Right cardiac atrium (tissue), 5 donors: ENCODE measurements around the gene ACTN4. TPM values are rescaled to one million over a fixed set of nuclear protein-coding genes. Genes with fewer than 3 reads are reported as not detected.
A peak's percentile ranks its signal among the peaks of the same experiment; 100 is the strongest.

Experiments used
- ATAC-seq, 2 donors: fragments of 200-7000 bp; cut with Tn5 transposase; one replicate each; pipeline versions ENCODE4 v1.8.0 to v1.9.1; 2020; ENCODE audit warnings: moderate library complexity in 2 of 2, mild to moderate bottlenecking in 1 of 2
- DNase-seq, 3 donors: peaks; one replicate each; pipeline ENCODE4 v3.0.0-alpha.2; 2020
- H3K27ac ChIP-seq: one replicate; pipeline ENCODE4 v1.5.1; 2013; ENCODE audit warnings: mild to moderate bottlenecking, low read length, control low read depth, moderate library complexity
- H3K27me3 ChIP-seq: one replicate; pipeline ENCODE4 v1.6.1; 2013; ENCODE audit not compliant: control insufficient read depth, insufficient read depth
- H3K4me1 ChIP-seq: one replicate; pipeline ENCODE4 v1.6.1; 2013; ENCODE audit warnings: low read length; ENCODE audit not compliant: control insufficient read depth, insufficient read depth
- H3K4me3 ChIP-seq: one replicate; pipeline ENCODE4 v1.5.1; 2013; ENCODE audit warnings: low read length, control low read depth
- H3K9me3 ChIP-seq: one replicate; pipeline ENCODE4 v1.6.1; 2013; ENCODE audit warnings: low read length; ENCODE audit not compliant: control insufficient read depth
- WGBS: extraction: QIAGEN DNeasy Blood & Tissue Kit; methylation state at CpG from one replicate; pipeline ENCODE4 v1.1.7; 2013; 5-methylcytosine and 5-hydroxymethylcytosine counted together
- intact Hi-C, 4 donors: fragments of 100-400 bp; cut with DNase I; formaldehyde crosslinking; loops; one replicate each; pipeline versions ENCODE4 v1.11.0 to v1.14.0; 2022 to 2023
- polyA plus RNA-seq: library from polyadenylated mRNA; stranded (reverse); fragments of 200-250 nt; gene quantifications from one replicate; pipeline ENCODE4 v1.2.3, GENCODE V29; 2013
- total RNA-seq, 4 donors: library from RNA; stranded (reverse); fragmentation: NEBNext Ultra II Directional; extraction: Animal tissue kit (Norgen Biotek cat#: 25700); gene quantifications; one replicate each; pipeline ENCODE4 v1.2.1, GENCODE V29; 2021
- donor health status: healthy with polysubstance abuse.
- donor health status: DM: no; HTN: yes; CAD: no.
- donor health status: DM: no; HTN: no; CAD: no.
- donor health status: DM: no; HTN: yes; CAD: no; lungs with severe emphysema.
- donor health status: DM: yes; HTN: yes; CAD: no.

ACTN4 gene
- total and polyA plus RNA-seq, 5 donors, result 87.4 to 226 (median 119) TPM

DNA sequence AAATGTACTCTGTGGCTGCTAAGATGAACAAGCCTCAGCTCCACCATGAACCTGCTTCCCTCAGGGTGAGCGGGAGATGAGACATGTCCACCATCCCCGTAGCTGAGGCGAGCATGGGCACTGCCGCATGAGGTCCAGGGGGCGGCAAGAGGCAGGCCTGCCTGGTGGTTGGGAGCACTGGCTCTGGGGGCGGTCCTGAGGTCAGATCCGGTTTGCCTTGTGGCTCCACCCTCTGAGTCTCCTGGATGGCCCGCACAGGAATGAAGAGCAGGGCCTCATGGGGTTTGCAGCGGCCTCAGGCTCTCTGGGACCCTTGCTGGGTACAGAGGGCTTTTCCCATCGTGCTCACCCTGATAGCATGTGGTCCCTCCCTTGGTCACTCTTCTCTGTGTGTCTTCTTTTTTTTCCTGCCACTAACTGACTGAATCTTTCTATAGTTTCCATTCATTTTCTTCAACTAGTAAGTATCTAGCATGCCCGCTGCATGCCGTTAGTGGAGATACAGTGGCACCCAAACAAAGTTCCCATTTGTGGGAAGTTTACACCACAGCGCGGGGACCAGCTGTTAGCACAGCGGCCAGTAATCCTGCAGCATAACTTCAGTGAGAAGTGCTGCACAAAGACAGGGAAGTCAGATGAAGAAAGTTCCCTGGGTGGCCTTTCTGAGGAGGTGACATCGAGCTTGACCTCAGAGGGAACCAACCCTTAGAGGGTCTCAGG lies 59.5 kb downstream of the ACTN4 start:
- H3K27me3 ChIP-seq, result no peaks in the 10 kb centered on the region
- peaks cover 49% of the 10 kb centered on the region for H3K4me1 ChIP-seq
- no peaks in the 10 kb centered on the region for H3K9me3 ChIP-seq
- H3K27ac ChIP-seq, result peak overlapping the region; percentile 61
- ATAC-seq, result peak in 1 of 2 donors; percentile 17
- intact Hi-C loops, result loop anchor here in 1 of 4 donors (5.0 kb wide), 1 partner anchor 55 kb away; no protein-coding TSS in a partner anchor
- H3K4me3 ChIP-seq, result no peak overlapping the region
- DNase-seq, result peak in 1 of 3 donors; percentile 50
- WGBS, result 72% methylated on average over 16 of the region's 16 CpGs

DNA sequence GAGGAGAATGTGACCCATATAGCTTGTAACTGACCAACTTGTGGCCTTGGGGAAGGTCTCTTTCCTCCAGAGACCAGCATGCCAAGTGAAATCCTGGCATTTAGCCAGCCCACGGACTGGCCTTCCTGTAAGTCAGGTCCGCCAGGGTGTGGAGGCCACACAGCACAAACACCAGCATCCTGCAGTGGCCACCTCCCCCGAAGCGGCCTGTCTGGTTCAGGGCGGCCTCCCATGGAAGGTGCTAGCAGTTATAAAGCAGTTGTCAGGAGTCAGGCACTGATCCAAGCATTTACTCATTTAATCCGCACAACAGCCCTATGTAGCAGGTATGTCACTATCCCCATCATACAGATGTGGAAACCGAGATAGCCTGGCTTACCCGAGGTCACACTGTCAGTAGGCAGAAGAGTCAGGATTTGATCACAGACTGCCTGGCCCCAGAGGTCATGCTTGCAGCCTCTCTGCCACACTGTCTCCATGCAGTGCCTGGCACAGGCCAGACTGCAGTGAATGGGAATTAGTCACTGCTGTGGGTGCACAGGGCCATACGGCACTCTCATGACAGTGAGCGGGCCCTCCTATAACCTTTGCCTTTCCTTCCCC lies 60.2 kb downstream of the ACTN4 start:
- Histone ChIP-seq H3K4me3 (no peak overlapping the region), H3K9me3 (no peaks in the 10 kb centered on the region), H3K4me1 (peaks cover 52% of the 10 kb centered on the region), H3K27me3 (no peaks in the 10 kb centered on the region), H3K27ac (peak overlapping the region; percentile 61)
- DNase-seq (peak; percentile 87 to 89 (median 88)), ATAC-seq (peak; percentile 30 to 82)
- WGBS, result 53% methylated on average over 10 of the region's 10 CpGs
- intact Hi-C loops, result loop anchor here in 1 of 4 donors (5.0 kb wide), 1 partner anchor 55 kb away; no protein-coding TSS in a partner anchor

DNA sequence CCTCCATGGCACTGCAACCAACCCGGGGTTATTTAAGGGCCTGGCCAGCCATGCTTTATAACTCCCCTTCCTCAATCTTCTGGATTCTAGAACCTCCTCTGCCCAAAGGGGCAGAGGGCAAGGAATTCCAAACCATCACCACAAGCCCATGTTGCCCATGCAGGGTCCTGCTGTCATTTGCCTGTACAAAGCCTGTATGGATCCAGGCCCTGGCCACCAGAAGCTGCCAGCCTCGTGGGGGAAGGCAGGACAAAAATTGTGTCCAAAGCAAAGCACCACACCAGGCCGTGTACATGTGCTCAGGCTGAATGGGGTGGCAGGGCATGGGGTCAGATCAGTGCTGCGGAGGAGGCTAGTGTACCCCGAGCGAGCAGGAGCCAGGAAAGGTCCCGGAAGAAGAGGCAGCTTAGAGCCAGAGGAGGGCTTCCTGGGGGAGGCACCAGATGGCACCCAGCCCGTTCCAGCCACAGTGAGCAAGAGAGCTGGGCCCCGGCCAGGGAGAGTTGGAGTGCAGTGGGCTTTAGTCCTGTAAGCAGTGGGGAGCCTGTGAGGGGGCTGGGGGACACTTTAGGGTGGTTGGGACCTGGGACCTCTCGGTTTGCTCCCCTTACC lies 61.1 kb downstream of the ACTN4 start:
- WGBS, result 70% methylated on average over 10 of the region's 10 CpGs
- no peaks in the 10 kb centered on the region for H3K27me3 ChIP-seq
- ATAC-seq (no peak), DNase-seq (peak in 1 of 3 donors; percentile 65)
- peak overlapping the region; percentile 61 for H3K27ac ChIP-seq
- intact Hi-C loops, result loop anchor here in 1 of 4 donors (5.0 kb wide), 1 partner anchor 56 kb away; no protein-coding TSS in a partner anchor
- H3K4me1 ChIP-seq, result peaks cover 56% of the 10 kb centered on the region
- no peaks in the 10 kb centered on the region for H3K9me3 ChIP-seq
- no peak overlapping the region for H3K4me3 ChIP-seq

DNA sequence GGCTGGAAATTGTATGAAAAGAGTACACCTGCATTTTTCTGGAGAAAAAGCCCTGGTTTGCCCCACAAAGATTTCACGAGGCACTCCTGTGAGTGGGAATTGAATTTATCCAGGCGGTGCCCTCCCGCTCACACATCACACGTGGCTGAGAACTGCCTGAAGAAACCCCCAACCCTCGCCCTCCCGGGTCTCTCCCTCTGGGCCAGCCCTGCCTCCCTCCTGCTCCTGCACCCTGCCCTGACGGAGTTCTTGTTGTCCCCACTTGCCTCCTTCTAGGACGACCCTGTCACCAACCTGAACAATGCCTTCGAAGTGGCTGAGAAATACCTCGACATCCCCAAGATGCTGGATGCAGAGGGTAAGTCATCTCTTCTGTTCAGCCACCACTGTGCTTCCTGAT lies 61.7 kb downstream of the ACTN4 start:
- WGBS, result 84% methylated on average over 10 of the region's 10 CpGs
- Histone ChIP-seq H3K4me3 (no peak overlapping the region), H3K4me1 (peaks cover 60% of the 10 kb centered on the region), H3K27ac (peak overlapping the region; percentile 61), H3K27me3 (no peaks in the 10 kb centered on the region), H3K9me3 (no peaks in the 10 kb centered on the region)
- ATAC-seq, result no peak
- no peak for DNase-seq
- intact Hi-C loops, result loop anchor here in 1 of 4 donors (5.0 kb wide), 1 partner anchor 57 kb away; no protein-coding TSS in a partner anchor

DNA sequence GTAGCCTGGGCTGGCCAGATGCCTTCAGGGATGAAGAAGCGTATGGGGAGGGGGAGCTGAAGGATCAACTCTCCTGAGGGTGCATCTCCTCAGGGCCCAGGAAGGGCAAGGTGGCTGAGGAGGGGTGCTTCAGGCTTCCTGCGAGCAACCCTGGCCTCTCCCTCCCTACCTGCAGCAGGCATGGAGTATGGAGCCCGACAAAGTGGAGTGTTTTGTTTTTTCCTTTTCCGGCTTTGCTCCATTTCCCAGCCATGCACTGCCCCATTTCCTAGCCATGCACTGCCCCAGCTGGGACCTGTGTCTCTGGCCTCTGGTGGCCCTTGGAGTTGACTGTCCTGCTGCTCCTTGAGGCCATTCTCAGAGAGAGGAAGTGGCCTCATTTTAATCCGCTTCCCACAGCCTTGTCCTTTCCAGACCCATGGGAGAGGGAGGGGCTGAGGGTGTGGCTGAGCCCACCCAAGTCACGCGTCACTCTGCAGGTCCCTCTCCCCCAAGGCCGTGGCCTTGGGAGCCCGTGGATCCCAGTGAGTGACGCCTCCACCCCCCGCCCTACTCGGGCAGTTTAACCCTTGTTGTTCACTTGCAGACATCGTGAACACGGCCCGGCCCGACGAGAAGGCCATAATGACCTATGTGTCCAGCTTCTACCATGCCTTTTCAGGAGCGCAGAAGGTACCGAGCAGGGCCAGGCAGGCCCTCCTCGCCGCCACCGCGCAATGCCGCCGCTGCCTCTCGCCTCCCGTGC lies 62.4 kb downstream of the ACTN4 start:
- H3K4me1 ChIP-seq, result peaks cover 60% of the 10 kb centered on the region
- intact Hi-C loops, result loop anchor here in 3 of 4 donors (5.0 to 10.0 kb wide), 2 partner anchors 55 to 58 kb away; no protein-coding TSS in a partner anchor
- H3K4me3 ChIP-seq, result no peak overlapping the region
- WGBS, result 65% methylated on average over 27 of the region's 27 CpGs
- H3K27me3 ChIP-seq, result no peaks in the 10 kb centered on the region
- H3K9me3 ChIP-seq, result no peaks in the 10 kb centered on the region
- peak overlapping the region; percentile 61 for H3K27ac ChIP-seq
- ATAC-seq, result no peak
- DNase-seq, result peak in 1 of 3 donors; percentile 45

DNA sequence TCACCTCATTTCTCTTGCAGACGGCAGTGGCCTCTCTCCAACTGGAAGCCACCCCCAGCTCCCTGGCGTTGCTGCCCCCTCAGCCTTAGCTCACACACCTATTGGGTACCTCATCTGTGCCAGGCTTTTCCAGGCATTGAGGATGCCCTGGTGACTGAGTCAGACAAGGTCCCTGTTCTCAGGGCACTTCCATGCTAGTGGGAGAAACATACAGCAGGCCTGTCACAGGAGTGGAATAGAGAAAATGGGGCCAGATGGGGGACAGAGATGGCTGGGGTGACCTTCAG lies 62.9 kb downstream of the ACTN4 start:
- no peak for ATAC-seq
- peaks cover 59% of the 10 kb centered on the region for H3K4me1 ChIP-seq
- peak overlapping the region; percentile 61 for H3K27ac ChIP-seq
- H3K27me3 ChIP-seq, result no peaks in the 10 kb centered on the region
- intact Hi-C loops, result loop anchor here in 2 of 4 donors (5.0 to 10.0 kb wide), 2 partner anchors 56 to 58 kb away; no protein-coding TSS in a partner anchor
- no peaks in the 10 kb centered on the region for H3K9me3 ChIP-seq
- WGBS, result 68% methylated on average over 2 of the region's 2 CpGs
- DNase-seq, result no peak
- no peak overlapping the region for H3K4me3 ChIP-seq

DNA sequence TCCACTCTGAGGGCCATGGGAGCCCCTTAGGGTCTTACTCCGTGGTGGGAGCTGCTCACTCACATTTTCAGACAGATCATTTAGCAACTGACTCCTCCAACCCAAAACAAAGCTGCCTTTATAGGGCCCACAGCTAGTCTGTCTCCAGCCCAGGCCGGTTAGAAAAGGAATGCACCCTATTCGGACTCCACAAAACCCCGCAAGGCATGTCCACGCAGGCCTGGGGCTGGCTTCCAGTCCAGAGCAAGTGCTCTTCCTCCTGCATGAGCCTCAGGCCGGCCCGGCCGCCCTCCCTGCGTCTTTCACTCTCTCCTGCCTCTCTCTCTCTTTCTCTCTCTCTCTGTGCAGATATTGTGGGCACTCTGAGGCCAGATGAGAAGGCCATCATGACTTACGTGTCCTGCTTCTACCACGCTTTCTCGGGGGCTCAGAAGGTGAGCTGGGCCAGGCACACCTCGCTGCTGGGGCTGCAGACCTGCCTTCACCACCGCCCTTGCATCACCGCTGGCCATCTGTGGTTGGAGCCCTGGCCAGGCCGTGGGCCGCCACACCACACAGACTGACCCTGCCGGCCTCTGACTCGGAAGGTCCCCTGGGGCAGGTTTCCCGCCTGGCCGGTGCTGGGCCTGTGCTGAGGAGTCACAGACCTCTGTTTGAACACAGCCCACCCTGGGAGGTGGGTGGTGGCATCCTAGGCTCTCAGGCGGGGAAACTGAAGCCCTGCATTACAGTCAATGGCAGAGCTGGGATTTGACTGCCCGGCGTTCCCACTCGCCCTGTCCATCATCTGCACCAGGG lies 63.7 kb downstream of the ACTN4 start:
- ATAC-seq (no peak), DNase-seq (peak in 2 of 3 donors; percentile 63 to 76)
- intact Hi-C loops, result loop anchor here in 2 of 4 donors (5.0 to 10.0 kb wide), 2 partner anchors 56 to 59 kb away; no protein-coding TSS in a partner anchor
- no peaks in the 10 kb centered on the region for H3K27me3 ChIP-seq
- no peak overlapping the region for H3K4me3 ChIP-seq
- no peaks in the 10 kb centered on the region for H3K9me3 ChIP-seq
- peak overlapping the region; percentile 61 for H3K27ac ChIP-seq
- peaks cover 54% of the 10 kb centered on the region for H3K4me1 ChIP-seq
- 60% methylated on average over 25 of the region's 25 CpGs for WGBS

DNA sequence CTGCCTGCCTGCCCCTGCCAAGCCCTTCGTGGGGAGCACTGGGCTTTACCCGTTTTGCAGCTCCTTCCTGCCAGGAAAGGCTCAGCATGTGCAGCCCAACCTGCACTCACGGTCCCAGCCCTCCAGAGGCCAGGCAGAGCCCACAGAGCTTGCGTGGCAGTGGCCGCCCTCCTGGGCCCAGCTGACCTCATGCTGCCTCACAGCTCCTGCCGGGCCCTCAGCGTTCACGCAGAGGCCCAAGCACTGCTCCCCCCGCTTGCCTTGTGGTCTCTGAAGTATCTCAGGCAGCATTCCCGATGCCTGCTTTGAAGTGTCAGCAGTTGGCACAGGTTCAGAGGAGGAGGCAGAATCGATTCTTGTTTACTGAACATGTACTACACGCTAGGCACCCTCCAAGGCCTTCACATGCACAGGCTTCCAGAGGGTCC lies 64.3 kb downstream of the ACTN4 start:
- Histone ChIP-seq H3K4me3 (no peak overlapping the region), H3K27ac (peak overlapping the region; percentile 61), H3K27me3 (no peaks in the 10 kb centered on the region), H3K9me3 (no peaks in the 10 kb centered on the region), H3K4me1 (peaks cover 50% of the 10 kb centered on the region)
- peak in 2 of 3 donors; percentile 77 to 79 for DNase-seq
- ATAC-seq, result peak; percentile 8
- WGBS, result 42% methylated on average over 12 of the region's 12 CpGs
- intact Hi-C loops, result loop anchor here in 2 of 4 donors (5.0 to 10.0 kb wide), 2 partner anchors 57 to 59 kb away; no protein-coding TSS in a partner anchor

DNA sequence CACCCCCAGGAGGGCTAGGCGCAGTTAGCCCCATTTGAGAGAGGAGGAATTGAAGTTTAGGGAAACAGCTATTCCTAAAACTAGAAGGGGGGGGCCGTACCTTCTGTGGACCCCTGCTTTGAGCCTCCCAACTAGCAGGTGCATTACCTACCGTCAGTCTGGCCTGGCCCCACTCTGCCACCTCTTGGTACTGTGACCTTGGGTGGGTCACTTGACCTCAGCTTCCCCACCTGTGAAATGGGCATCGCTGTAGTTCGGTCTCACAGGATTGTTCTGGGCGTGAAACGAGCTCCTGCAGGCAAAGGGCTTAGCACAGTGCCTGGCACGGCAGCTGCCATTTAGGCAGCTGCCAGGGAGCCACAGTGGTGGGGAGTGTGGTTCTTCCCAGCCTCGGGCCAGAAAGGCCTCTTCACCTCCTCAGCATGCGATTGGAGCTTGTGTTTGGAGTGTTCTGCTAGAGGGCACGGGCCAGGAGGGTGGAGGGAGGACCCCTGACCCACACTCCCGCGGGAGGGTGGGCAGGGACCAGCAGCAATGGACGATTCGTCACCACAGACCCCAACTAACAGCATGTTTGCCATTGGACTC lies 64.8 kb downstream of the ACTN4 start:
- WGBS, result 73% methylated on average over 15 of the region's 15 CpGs
- intact Hi-C loops, result loop anchor here in 2 of 4 donors (5.0 to 10.0 kb wide), 2 partner anchors 57 to 60 kb away; no protein-coding TSS in a partner anchor
- H3K4me3 ChIP-seq, result no peak overlapping the region
- H3K4me1 ChIP-seq, result peaks cover 45% of the 10 kb centered on the region
- no peaks in the 10 kb centered on the region for H3K27me3 ChIP-seq
- no peaks in the 10 kb centered on the region for H3K9me3 ChIP-seq
- ATAC-seq (no peak), DNase-seq (no peak)
- peak overlapping the region; percentile 61 for H3K27ac ChIP-seq
